Muscle layer of colon (tissue), 2 donors: ENCODE measurements around the gene ENOX2.

Source experiments
- H3K27ac ChIP-seq: one replicate; pipeline ENCODE4 v1.7.0; 2013; ENCODE audit warnings: low read depth, mild to moderate bottlenecking, low read length, moderate library complexity
- H3K27me3 ChIP-seq, 2 donors: one replicate each; pipeline ENCODE4 v1.7.0; 2013; ENCODE audit warnings: low read length in 2 of 2, mild to moderate bottlenecking in 2 of 2; ENCODE audit not compliant: insufficient read depth in 2 of 2, control insufficient read depth in 1 of 2
- H3K36me3 ChIP-seq: one replicate; pipeline ENCODE4 v1.7.0; 2013; ENCODE audit warnings: mild to moderate bottlenecking, low read length; ENCODE audit not compliant: insufficient read depth
- H3K4me1 ChIP-seq: one replicate; pipeline ENCODE4 v1.7.0; 2013; ENCODE audit warnings: mild to moderate bottlenecking, low read length; ENCODE audit not compliant: insufficient read depth
- H3K4me3 ChIP-seq, 2 donors: one replicate each; pipeline ENCODE4 v1.7.0; 2013; ENCODE audit warnings: low read length in 2 of 2, low read depth in 1 of 2, mild to moderate bottlenecking in 1 of 2, moderate library complexity in 1 of 2
- H3K9ac ChIP-seq: one replicate; pipeline ENCODE4 v1.7.0; 2013; ENCODE audit warnings: low read length
- H3K9me3 ChIP-seq: one replicate; pipeline ENCODE4 v1.7.0; 2013; ENCODE audit warnings: mild to moderate bottlenecking, low read length
- donor health status: abdominal sarcoma.
- donor health status: Adenocarcinoma of cecum.

The ENOX2 gene

GRCh38 chrX:130694983-130695382 is 208.0 kb downstream of the ENOX2 start:
- H3K27me3 ChIP-seq = no peaks in the 10 kb centered on the region
- H3K9me3 ChIP-seq = no peaks in the 10 kb centered on the region
- no peak overlapping the region for H3K27ac ChIP-seq
- no peak overlapping the region for H3K4me3 ChIP-seq
- H3K4me1 ChIP-seq = no peaks in the 10 kb centered on the region
- no peak overlapping the region for H3K9ac ChIP-seq
- no peaks in the 10 kb centered on the region for H3K36me3 ChIP-seq

GRCh38 chrX:130691576-130691975 is 211.4 kb downstream of the ENOX2 start:
- H3K4me1 ChIP-seq = no peaks in the 10 kb centered on the region
- H3K27ac ChIP-seq = no peak overlapping the region
- H3K4me3 ChIP-seq = no peak overlapping the region
- H3K36me3 ChIP-seq = no peaks in the 10 kb centered on the region
- H3K9ac ChIP-seq = no peak overlapping the region
- H3K9me3 ChIP-seq = no peaks in the 10 kb centered on the region
- no peaks in the 10 kb centered on the region for H3K27me3 ChIP-seq

DNA sequence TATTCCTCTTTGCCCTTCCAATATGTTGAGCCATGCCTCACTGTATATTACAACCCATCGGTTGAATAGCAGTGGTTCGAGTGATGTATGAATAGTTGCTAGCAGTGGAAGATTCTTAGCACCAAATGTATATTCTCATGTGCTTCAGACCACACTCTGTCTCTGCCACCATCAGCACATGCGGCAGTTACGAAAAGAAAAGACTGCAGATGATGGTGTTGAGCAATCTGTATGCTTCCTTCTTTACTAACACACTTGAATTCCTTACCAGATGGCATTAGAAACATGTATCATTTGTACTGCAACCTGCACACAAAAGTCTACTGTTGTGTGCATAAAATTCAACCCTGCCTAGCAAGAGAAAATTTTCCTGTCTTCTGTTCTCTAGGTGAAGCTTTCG is 214.6 kb downstream of the ENOX2 start:
- Histone ChIP-seq H3K9me3 (no peaks in the 10 kb centered on the region), H3K36me3 (no peaks in the 10 kb centered on the region), H3K4me1 (no peaks in the 10 kb centered on the region), H3K27ac (no peak overlapping the region), H3K27me3 (no peaks in the 10 kb centered on the region), H3K9ac (no peak overlapping the region), H3K4me3 (no peak overlapping the region)

GRCh38 chrX:130682990-130683389 is 220.0 kb downstream of the ENOX2 start:
- no peak overlapping the region for H3K4me3 ChIP-seq
- H3K4me1 ChIP-seq = peaks cover 3% of the 10 kb centered on the region
- H3K36me3 ChIP-seq = no peaks in the 10 kb centered on the region
- H3K9me3 ChIP-seq = no peaks in the 10 kb centered on the region
- H3K27me3 ChIP-seq = no peaks in the 10 kb centered on the region
- H3K9ac ChIP-seq = no peak overlapping the region
- no peak overlapping the region for H3K27ac ChIP-seq

DNA sequence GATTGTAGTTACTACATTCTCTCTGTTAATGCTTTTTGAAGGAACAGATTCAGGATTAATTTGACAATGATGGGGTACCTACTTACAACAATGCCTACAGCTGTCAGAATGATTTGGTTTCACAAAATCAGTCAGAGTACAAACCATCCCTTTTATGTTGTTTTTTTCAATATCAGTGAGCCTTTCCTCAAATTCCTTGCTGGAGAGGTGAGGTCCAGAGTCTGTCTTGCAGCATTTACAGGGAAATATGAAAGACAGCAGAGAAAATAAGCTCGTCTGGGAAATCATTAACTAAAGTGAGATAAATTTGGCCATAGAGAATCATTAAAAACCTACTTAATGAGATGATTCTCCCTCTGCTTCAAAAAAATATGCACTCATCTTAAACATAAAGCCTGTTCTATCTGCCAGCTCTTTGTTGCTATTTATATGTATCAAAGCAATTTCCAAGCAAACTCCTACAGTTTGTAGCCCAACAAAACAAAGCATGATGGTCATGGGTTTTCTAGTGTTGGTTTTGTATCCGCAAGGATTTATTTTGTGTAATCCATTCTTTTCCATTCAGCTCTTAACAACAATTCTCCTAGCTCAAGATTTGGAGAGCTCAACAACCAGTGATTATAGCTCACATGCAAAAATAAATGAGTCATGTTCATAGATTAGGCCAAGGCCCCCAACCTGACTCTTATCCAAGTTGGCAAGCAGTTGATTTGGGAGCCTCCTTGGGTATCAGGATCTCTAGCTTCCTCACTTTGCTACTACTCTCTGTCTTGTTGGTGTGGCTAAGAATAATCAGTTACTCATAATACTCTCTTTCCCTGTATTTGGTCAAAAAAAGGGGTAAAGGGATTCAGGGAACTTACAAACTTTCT is 222.6 kb downstream of the ENOX2 start:
- H3K27ac ChIP-seq = no peak overlapping the region
- no peak overlapping the region for H3K9ac ChIP-seq

GRCh38 chrX:130676861-130677260 is 226.1 kb downstream of the ENOX2 start:
- Histone ChIP-seq H3K36me3 (no peaks in the 10 kb centered on the region), H3K27ac (no peak overlapping the region), H3K4me1 (peaks cover 3% of the 10 kb centered on the region), H3K9me3 (no peaks in the 10 kb centered on the region), H3K9ac (no peak overlapping the region), H3K4me3 (no peak overlapping the region), H3K27me3 (no peaks in the 10 kb centered on the region)

More for the DNA sequence above, 222.6 kb downstream of the ENOX2 start:
- H3K4me3 ChIP-seq = no peak overlapping the region
- no peaks in the 10 kb centered on the region for H3K27me3 ChIP-seq
- H3K4me1 ChIP-seq = peaks cover 3% of the 10 kb centered on the region
- no peaks in the 10 kb centered on the region for H3K36me3 ChIP-seq
- H3K9me3 ChIP-seq = no peaks in the 10 kb centered on the region

DNA sequence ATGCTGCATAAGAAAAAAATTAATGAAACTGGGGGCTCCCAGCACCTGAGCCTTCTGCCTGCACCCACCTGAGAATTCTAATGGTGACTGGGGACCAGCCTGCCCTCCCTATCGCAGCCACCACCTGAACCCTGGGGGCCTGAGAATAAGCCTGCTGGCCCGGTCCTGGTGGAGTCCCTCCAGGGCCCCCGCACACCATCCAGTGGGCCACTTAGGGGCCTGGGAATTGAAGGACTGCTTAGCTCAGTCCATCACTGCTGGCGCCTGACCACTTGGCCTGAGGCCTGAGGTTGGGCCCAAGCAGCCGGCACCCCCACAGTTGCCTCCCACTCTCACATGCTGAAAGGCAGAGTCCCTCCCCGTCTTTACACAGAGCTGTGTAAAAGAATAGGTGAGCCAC is 230.8 kb downstream of the ENOX2 start:
- H3K9ac ChIP-seq = no peak overlapping the region
- no peak overlapping the region for H3K4me3 ChIP-seq
- H3K36me3 ChIP-seq = no peaks in the 10 kb centered on the region
- H3K4me1 ChIP-seq = no peaks in the 10 kb centered on the region
- no peak overlapping the region for H3K27ac ChIP-seq
- H3K27me3 ChIP-seq = no peaks in the 10 kb centered on the region
- H3K9me3 ChIP-seq = no peaks in the 10 kb centered on the region

GRCh38 chrX:130669233-130669632 is 233.8 kb downstream of the ENOX2 start:
- Histone ChIP-seq H3K9me3 (no peaks in the 10 kb centered on the region), H3K36me3 (no peaks in the 10 kb centered on the region), H3K9ac (no peak overlapping the region), H3K27ac (no peak overlapping the region), H3K4me3 (no peak overlapping the region), H3K27me3 (no peaks in the 10 kb centered on the region), H3K4me1 (no peaks in the 10 kb centered on the region)

GRCh38 chrX:130665263-130665662 is 237.7 kb downstream of the ENOX2 start:
- no peaks in the 10 kb centered on the region for H3K9me3 ChIP-seq
- H3K4me1 ChIP-seq = no peaks in the 10 kb centered on the region
- no peaks in the 10 kb centered on the region for H3K36me3 ChIP-seq
- no peaks in the 10 kb centered on the region for H3K27me3 ChIP-seq
- no peak overlapping the region for H3K27ac ChIP-seq
- no peak overlapping the region for H3K9ac ChIP-seq
- no peak overlapping the region for H3K4me3 ChIP-seq

GRCh38 chrX:130658310-130658709 is 244.7 kb downstream of the ENOX2 start:
- H3K9ac ChIP-seq = no peak overlapping the region

DNA sequence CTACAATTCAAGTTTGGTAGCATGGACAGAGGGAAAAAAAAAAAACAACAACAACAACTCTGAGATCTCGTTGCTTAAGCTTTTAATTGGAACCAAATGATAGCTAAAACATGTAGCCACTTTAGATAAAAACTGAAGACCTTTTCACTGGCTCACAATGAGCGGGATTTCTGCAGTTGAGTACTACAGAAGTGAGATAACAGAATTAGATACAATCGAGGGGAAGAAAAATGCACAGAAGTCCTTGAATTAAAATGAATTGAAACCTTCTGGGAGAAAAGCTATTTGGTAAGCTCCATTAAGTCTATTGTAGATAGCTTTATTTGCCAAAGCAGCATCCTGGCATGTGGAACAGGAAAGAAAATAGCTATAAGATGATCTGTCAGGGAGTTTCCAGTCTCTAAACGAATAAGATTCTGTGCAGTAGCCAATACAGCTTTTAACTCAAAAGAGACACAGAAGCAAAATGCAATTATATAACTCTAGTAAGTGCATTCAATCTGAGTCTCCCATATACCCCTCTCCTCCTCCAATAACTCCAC is 248.5 kb downstream of the ENOX2 start:
- Histone ChIP-seq H3K36me3 (no peaks in the 10 kb centered on the region), H3K27ac (no peak overlapping the region)

More at GRCh38 chrX:130658310-130658709, 244.7 kb downstream of the ENOX2 start:
- Histone ChIP-seq H3K27ac (no peak overlapping the region), H3K9me3 (no peaks in the 10 kb centered on the region), H3K4me3 (no peak overlapping the region), H3K36me3 (no peaks in the 10 kb centered on the region), H3K27me3 (no peaks in the 10 kb centered on the region), H3K4me1 (no peaks in the 10 kb centered on the region)

More for the DNA sequence above, 248.5 kb downstream of the ENOX2 start:
- H3K4me3 ChIP-seq = no peak overlapping the region
- no peaks in the 10 kb centered on the region for H3K27me3 ChIP-seq
- no peaks in the 10 kb centered on the region for H3K9me3 ChIP-seq
- H3K4me1 ChIP-seq = no peaks in the 10 kb centered on the region
- no peak overlapping the region for H3K9ac ChIP-seq
